H9 (cell line): ENCODE measurements around the gene COX5A. TPM values are rescaled to one million over a fixed set of nuclear protein-coding genes. Genes with fewer than 3 reads are reported as not detected.

Experiments
- DNase-seq: peaks from one replicate; pipeline ENCODE4 v3.0.0-alpha.2; 2017
- H2AFZ ChIP-seq: one replicate; pipeline ENCODE4 v1.6.1; 2013; ENCODE audit warnings: mild to moderate bottlenecking, low read length, control low read depth, moderate library complexity
- H2AK5ac ChIP-seq: 2 replicates; pipeline ENCODE4 v1.6.1; 2013; ENCODE audit warnings: low read length, control low read depth, mixed read lengths; ENCODE audit not compliant: insufficient read length
- H2BK120ac ChIP-seq: one replicate; pipeline ENCODE4 v1.6.1; 2013; ENCODE audit warnings: low read depth, mild to moderate bottlenecking, low read length, control low read depth, inconsistent platforms; ENCODE audit not compliant: poor library complexity, severe bottlenecking
- H2BK12ac ChIP-seq: 2 replicates; pipeline ENCODE4 v1.6.1; 2013; ENCODE audit warnings: low read length, control low read depth, mixed read lengths, low read depth; ENCODE audit not compliant: insufficient read length
- H2BK15ac ChIP-seq: 2 replicates; pipeline ENCODE4 v1.6.1; 2013; ENCODE audit warnings: low read depth, low read length, control low read depth
- H2BK20ac ChIP-seq: one replicate; pipeline ENCODE4 v1.6.1; 2013; ENCODE audit warnings: low read depth, mild to moderate bottlenecking, low read length, control low read depth, inconsistent platforms; ENCODE audit not compliant: poor library complexity, severe bottlenecking
- H2BK5ac ChIP-seq: 2 replicates; pipeline ENCODE4 v1.6.1; 2013; ENCODE audit warnings: low read length, control low read depth, mixed read lengths; ENCODE audit not compliant: insufficient read length
- H3K14ac ChIP-seq: 2 replicates; pipeline ENCODE4 v1.6.1; 2013; ENCODE audit warnings: low read length, control low read depth; ENCODE audit not compliant: insufficient read depth
- H3K18ac ChIP-seq: 2 replicates; pipeline ENCODE4 v1.6.1; 2013; ENCODE audit warnings: low read depth, mild to moderate bottlenecking, mixed read lengths, low read length, control low read depth; ENCODE audit not compliant: insufficient read length
- H3K23ac ChIP-seq: 2 replicates; pipeline ENCODE4 v1.6.1; 2013; ENCODE audit warnings: low read length, control low read depth, mixed read lengths, low read depth; ENCODE audit not compliant: insufficient read length
- H3K23me2 ChIP-seq: 2 replicates; pipeline ENCODE4 v1.6.1; 2013; ENCODE audit warnings: low read depth, mild to moderate bottlenecking, mixed read lengths, low read length, control low read depth; ENCODE audit not compliant: insufficient read length, poor library complexity, severe bottlenecking
- H3K27ac ChIP-seq: 2 replicates; pipeline ENCODE4 v1.5.1; 2013; ENCODE audit warnings: low read length, control low read depth, mixed read lengths, low read depth; ENCODE audit not compliant: insufficient read length
- H3K27me3 ChIP-seq: 2 replicates; pipeline ENCODE4 v1.6.1; 2013; ENCODE audit warnings: low read length, control low read depth, inconsistent platforms; ENCODE audit not compliant: insufficient read depth
- H3K4ac ChIP-seq: 2 replicates; pipeline ENCODE4 v1.6.1; 2013; ENCODE audit warnings: low read depth, mild to moderate bottlenecking, control low read depth, inconsistent platforms, low read length, moderate library complexity
- H3K4me1 ChIP-seq: 2 replicates; pipeline ENCODE4 v1.6.1; 2013; ENCODE audit warnings: low read length, control low read depth, inconsistent platforms; ENCODE audit not compliant: insufficient read depth
- H3K4me2 ChIP-seq: 2 replicates; pipeline ENCODE4 v1.6.1; 2013; ENCODE audit warnings: low read length, control low read depth, mixed read lengths; ENCODE audit not compliant: insufficient read length, insufficient read depth
- H3K56ac ChIP-seq: 2 replicates; pipeline ENCODE4 v1.6.1; 2013; ENCODE audit warnings: low read depth, mild to moderate bottlenecking, mixed read lengths, low read length, control low read depth; ENCODE audit not compliant: insufficient read length
- H3K79me1 ChIP-seq: 2 replicates; pipeline ENCODE4 v1.6.1; 2013; ENCODE audit warnings: low read depth, mild to moderate bottlenecking, moderate library complexity, low read length, control low read depth, inconsistent platforms; ENCODE audit not compliant: insufficient read depth, poor library complexity, severe bottlenecking
- H3K79me2 ChIP-seq: 2 replicates; pipeline ENCODE4 v1.6.1; 2013; ENCODE audit warnings: low read length, control low read depth, inconsistent platforms; ENCODE audit not compliant: insufficient read depth
- H3K9ac ChIP-seq: 2 replicates; pipeline ENCODE4 v1.6.1; 2013; ENCODE audit warnings: low read length, control low read depth, mixed read lengths; ENCODE audit not compliant: insufficient read length; ENCODE audit errors: extremely low read depth
- H3K9me3 ChIP-seq: one replicate; pipeline ENCODE4 v1.6.1; 2013; ENCODE audit warnings: low read depth, low read length, inconsistent platforms; ENCODE audit not compliant: control insufficient read depth
- H3T11ph ChIP-seq: one replicate; pipeline ENCODE4 v1.6.1; 2013; ENCODE audit warnings: mild to moderate bottlenecking, low read length, control low read depth, inconsistent platforms
- H4K20me1 ChIP-seq: one replicate; pipeline ENCODE4 v1.6.1; 2013; ENCODE audit not compliant: control insufficient read depth, insufficient read length, insufficient read depth
- H4K5ac ChIP-seq: 2 replicates; pipeline ENCODE4 v1.6.1; 2013; ENCODE audit warnings: low read depth, mild to moderate bottlenecking, mixed read lengths, low read length, control low read depth; ENCODE audit not compliant: insufficient read length
- H4K8ac ChIP-seq: replicated peaks from 2 replicates; pipeline ENCODE4 v1.6.1; 2013; ENCODE audit warnings: low read length, control low read depth, mixed read lengths, low read depth; ENCODE audit not compliant: insufficient read length
- H4K91ac ChIP-seq: 2 replicates; pipeline ENCODE4 v1.6.1; 2013; ENCODE audit warnings: low read depth, mild to moderate bottlenecking, moderate library complexity, mixed read lengths, low read length, control low read depth; ENCODE audit not compliant: insufficient read length
- H3K27ac Mint-ChIP-seq, 3 experiments: 2 replicates in 2 of 3; 3 replicates in 1 of 3; pipeline ENCODE4 v1.8.0; 2020 to 2021; ENCODE audit warnings: mixed read lengths in 3 of 3, mild to moderate bottlenecking in 1 of 3, moderate library complexity in 1 of 3
- H3K27me3 Mint-ChIP-seq: 2 replicates; pipeline ENCODE4 v1.8.0; 2021; ENCODE audit warnings: low read depth, mild to moderate bottlenecking, moderate library complexity, mixed read lengths
- H3K36me3 Mint-ChIP-seq, 3 experiments: 2 replicates in 2 of 3; 3 replicates in 1 of 3; pipeline ENCODE4 v1.8.0; 2020 to 2021; ENCODE audit warnings: low read depth in 3 of 3, mixed read lengths in 3 of 3; ENCODE audit not compliant: insufficient read depth in 1 of 3
- H3K4me1 Mint-ChIP-seq, 2 experiments: 2 replicates each; pipeline ENCODE4 v1.8.0; 2020; ENCODE audit warnings: mixed read lengths in 2 of 2
- H3K4me3 Mint-ChIP-seq, 2 experiments: 2 replicates in 1 of 2; 3 replicates in 1 of 2; pipeline ENCODE4 v1.8.0; 2020 to 2021; ENCODE audit warnings: mild to moderate bottlenecking in 2 of 2, mixed read lengths in 2 of 2, moderate library complexity in 1 of 2
- H3K9me3 Mint-ChIP-seq, 2 experiments: 2 replicates in 1 of 2; 3 replicates in 1 of 2; pipeline ENCODE4 v1.8.0; 2020; ENCODE audit warnings: mild to moderate bottlenecking in 2 of 2, mixed read lengths in 2 of 2, moderate library complexity in 1 of 2
- WGBS: extraction: QIAGEN DNeasy Blood & Tissue Kit; methylation state at CpG from one replicate; pipeline ENCODE4 v1.1.7; 2013; ENCODE audit warnings: missing lambda C conversion rate, low lambda C conversion rate, mixed read lengths; ENCODE audit not compliant: insufficient read length; ENCODE audit errors: extremely low coverage; 5-methylcytosine and 5-hydroxymethylcytosine counted together
- total RNA-seq: library from RNA; stranded (reverse); gene quantifications from 2 replicates; pipeline ENCODE4 v1.2.1, GENCODE V29; 2021
- TF ChIP-seq, protein P1 (sequence below): fragments of 200-600 bp; sonication (generic); conservative IDR thresholded peaks from 3 replicates; pipeline ENCODE4 v1.8.0; 2021; ENCODE audit warnings: antibody characterized with exemption, mild to moderate bottlenecking

Gene COX5A
- total RNA-seq, 1 experiment from 2014 or later, result 331 TPM

DNA sequence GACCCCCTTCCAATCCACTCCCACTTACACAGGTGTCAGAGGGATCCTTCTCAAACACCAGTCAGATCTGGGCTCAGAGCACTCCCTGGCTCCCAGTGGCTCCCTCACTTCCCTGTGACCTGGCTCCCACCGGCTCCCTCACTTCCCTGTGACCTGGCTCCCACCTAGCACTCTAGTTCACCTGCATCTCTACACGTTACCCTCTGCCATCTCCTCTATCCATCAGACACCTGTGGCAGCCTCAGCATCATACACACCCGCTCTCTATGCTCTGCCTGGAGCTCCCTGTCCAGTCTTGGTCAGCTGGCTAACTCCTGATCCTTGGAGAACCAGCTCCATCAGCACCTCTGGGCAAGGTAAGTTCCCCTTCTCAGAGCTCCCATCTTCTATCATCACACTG, 13.1 kb upstream of the COX5A start:
- Histone ChIP-seq H4K8ac (no peak overlapping the region), H2BK120ac (no peak overlapping the region), H2AFZ (no peak overlapping the region), H3K18ac (no peak overlapping the region), H3K4me2 (no peak overlapping the region), H4K91ac (no peak overlapping the region), H2AK5ac (no peak overlapping the region), H3K9ac (no peak overlapping the region), H3K9me3 (no peaks in the 10 kb centered on the region), H2BK15ac (no peak overlapping the region), H2BK12ac (no peak overlapping the region), H3K4ac (no peak overlapping the region), H3K27ac (no peak overlapping the region), H3K56ac (no peak overlapping the region), H3T11ph (no peak overlapping the region), H4K20me1 (no peaks in the 10 kb centered on the region), H3K23ac (no peak overlapping the region), H3K79me1 (no peaks in the 10 kb centered on the region), H3K23me2 (peaks cover 8% of the 10 kb centered on the region), H3K4me1 (no peaks in the 10 kb centered on the region; the same call in 1 of the 2 replicates), H2BK20ac (no peak overlapping the region), H4K5ac (no peak overlapping the region), H3K14ac (no peak overlapping the region), H3K27me3 (peaks cover 3% of the 10 kb centered on the region; the same call in 1 of the 2 replicates), H2BK5ac (no peak overlapping the region), H3K79me2 (peaks cover 3% of the 10 kb centered on the region; the same call in 1 of the 2 replicates)
- Mint-ChIP-seq H3K36me3 (peaks cover 0 to 2% (median 0%) of the 10 kb centered on the region in 3 experiments; a peak in 2 of 7 replicates), H3K9me3 (no peaks in the 10 kb centered on the region), H3K4me1 (peaks cover 27 to 30% of the 10 kb centered on the region in 2 experiments), H3K27me3 (peaks cover 21% of the 10 kb centered on the region), H3K27ac (peak overlapping the region in 1 of 3 experiments; percentile 23; a peak in 1 of 7 replicates), H3K4me3 (0 out of 5 replicates have a peak overlapping the region, but pooled peaks of 1 of the 2 experiments have one; percentile 0)
- WGBS, result no CpG with 5 or more reads among the region's 3 CpGs
- no peak for DNase-seq
- TF ChIP-seq, protein P1, sequence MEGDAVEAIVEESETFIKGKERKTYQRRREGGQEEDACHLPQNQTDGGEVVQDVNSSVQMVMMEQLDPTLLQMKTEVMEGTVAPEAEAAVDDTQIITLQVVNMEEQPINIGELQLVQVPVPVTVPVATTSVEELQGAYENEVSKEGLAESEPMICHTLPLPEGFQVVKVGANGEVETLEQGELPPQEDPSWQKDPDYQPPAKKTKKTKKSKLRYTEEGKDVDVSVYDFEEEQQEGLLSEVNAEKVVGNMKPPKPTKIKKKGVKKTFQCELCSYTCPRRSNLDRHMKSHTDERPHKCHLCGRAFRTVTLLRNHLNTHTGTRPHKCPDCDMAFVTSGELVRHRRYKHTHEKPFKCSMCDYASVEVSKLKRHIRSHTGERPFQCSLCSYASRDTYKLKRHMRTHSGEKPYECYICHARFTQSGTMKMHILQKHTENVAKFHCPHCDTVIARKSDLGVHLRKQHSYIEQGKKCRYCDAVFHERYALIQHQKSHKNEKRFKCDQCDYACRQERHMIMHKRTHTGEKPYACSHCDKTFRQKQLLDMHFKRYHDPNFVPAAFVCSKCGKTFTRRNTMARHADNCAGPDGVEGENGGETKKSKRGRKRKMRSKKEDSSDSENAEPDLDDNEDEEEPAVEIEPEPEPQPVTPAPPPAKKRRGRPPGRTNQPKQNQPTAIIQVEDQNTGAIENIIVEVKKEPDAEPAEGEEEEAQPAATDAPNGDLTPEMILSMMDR, result no peak
